Activated CD8-positive, alpha-beta memory T cell treated with anti-CD3 and anti-CD28 coated beads for 4 hours (primary cell): ENCODE data around the gene STAT6.

Source experiments
- DNase-seq, 2 donors: peaks; one replicate each; pipeline ENCODE4 v3.0.0-alpha.2; 2020; ENCODE audit warnings: low read depth in 2 of 2

STAT6 gene

GRCh38 chr12:57111031-57111734, at the start of gene STAT6:
Gene STAT6 (minus strand): TSS chr12:57111362. CDS start chr12:57108278, 3,084 bp downstream.
- peak; percentile 63 to 78 for DNase-seq

- no peak for DNase-seq
Measured at GRCh38 chr12:57160741-57161140, 49.6 kb upstream of the STAT6 start.

GRCh38 chr12:57160040-57160439, 48.9 kb upstream of the STAT6 start:
- no peak for DNase-seq

- no peak for DNase-seq
Measured at GRCh38 chr12:57159311-57159710, 48.1 kb upstream of the STAT6 start.

- DNase-seq: no peak
Measured at GRCh38 chr12:57158665-57159064, 47.5 kb upstream of the STAT6 start.

GRCh38 chr12:57158186-57158585, 47.0 kb upstream of the STAT6 start:
- no peak for DNase-seq

GRCh38 chr12:57157588-57158173, 46.5 kb upstream of the STAT6 start:
- no peak for DNase-seq

GRCh38 chr12:57156701-57157403, 45.7 kb upstream of the STAT6 start:
- no peak for DNase-seq

GRCh38 chr12:57154804-57155434, 43.8 kb upstream of the STAT6 start:
- DNase-seq: no peak

GRCh38 chr12:57154076-57154475, 42.9 kb upstream of the STAT6 start:
- no peak for DNase-seq

GRCh38 chr12:57153415-57153997, 42.3 kb upstream of the STAT6 start:
- DNase-seq: no peak

- DNase-seq: no peak
Measured at GRCh38 chr12:57152639-57153038, 41.5 kb upstream of the STAT6 start.

GRCh38 chr12:57151741-57152630, 40.8 kb upstream of the STAT6 start:
- DNase-seq: no peak

- no peak for DNase-seq
Measured at GRCh38 chr12:57150400-57151000, 39.3 kb upstream of the STAT6 start.

GRCh38 chr12:57149245-57149900, 38.2 kb upstream of the STAT6 start:
- no peak for DNase-seq

- no peak for DNase-seq
Measured at GRCh38 chr12:57148469-57149244, 37.5 kb upstream of the STAT6 start.

- DNase-seq: no peak
Measured at GRCh38 chr12:57146961-57147944, 36.1 kb upstream of the STAT6 start, which contains the start of gene LRP1-AS. Gene LRP1-AS (minus strand): TSS chr12:57147619.

GRCh38 chr12:57146092-57146491, 34.9 kb upstream of the STAT6 start:
- DNase-seq: no peak
